NCI-H2081 (cell line): ENCODE measurements around the gene TRIP11.

ENCODE experiments used
- DNase-seq, 2 experiments: peaks; one replicate each; lab custom pipeline; 2025; lab: John Stamatoyannopoulos, UW

TRIP11 gene

DNA sequence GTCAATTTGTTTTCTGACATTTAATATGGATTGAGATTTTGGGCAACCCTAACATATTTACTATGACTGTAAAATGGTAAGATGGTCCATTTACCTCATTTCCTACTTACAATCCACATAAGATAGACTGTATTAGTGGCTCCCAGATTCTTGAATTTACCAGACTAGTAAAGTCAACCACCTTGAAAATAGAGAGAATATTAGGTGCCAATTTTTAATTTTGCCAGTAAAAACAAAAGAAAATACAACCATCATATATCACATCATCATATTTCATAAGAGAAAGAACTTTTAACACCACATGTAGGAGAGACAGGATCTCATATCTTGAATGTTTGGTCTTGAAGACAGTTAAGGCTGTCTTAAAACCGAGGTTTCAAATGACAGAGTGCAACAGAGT, 84.7 kb downstream of the TRIP11 start:
- DNase-seq, result no peak

DNA sequence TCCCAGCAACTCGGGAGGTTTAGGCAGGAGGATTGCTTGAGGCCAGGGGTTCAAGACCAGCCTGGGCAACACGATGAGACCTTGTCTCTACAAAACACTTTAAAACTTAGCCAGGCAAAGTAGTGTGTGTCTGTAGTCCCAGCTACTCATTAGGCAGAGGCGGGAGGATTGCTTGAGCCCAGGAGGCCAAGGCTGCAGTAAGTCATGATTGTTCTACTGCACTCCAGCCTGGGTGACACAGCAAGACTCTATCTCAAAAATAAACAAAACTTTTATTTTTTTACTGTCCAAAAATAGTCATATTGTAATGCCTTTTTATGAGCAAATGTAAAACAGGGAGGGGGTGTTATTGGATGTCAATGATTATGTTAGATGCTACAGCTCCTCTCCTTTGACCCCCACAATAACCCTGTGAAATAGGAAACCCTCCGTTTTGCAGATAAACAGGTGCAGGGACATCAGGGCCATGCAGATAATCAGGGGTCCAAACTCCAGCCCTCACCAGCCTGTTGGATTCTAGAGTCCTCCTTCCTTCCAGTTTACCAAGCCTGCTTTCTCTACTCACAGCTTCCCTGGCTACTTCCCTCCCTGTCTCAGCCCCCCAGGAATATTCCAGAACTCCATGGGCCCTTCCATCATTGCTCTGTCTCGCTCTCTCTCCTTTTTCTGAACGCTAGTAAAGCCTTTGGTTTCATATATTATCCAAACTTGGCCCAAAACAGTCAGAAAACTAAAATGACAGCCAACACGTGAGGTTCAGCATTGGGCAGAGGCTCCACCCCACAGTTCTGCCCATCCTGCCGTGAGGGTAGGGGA, 86.5 kb downstream of the TRIP11 start:
- no peak for DNase-seq

DNA sequence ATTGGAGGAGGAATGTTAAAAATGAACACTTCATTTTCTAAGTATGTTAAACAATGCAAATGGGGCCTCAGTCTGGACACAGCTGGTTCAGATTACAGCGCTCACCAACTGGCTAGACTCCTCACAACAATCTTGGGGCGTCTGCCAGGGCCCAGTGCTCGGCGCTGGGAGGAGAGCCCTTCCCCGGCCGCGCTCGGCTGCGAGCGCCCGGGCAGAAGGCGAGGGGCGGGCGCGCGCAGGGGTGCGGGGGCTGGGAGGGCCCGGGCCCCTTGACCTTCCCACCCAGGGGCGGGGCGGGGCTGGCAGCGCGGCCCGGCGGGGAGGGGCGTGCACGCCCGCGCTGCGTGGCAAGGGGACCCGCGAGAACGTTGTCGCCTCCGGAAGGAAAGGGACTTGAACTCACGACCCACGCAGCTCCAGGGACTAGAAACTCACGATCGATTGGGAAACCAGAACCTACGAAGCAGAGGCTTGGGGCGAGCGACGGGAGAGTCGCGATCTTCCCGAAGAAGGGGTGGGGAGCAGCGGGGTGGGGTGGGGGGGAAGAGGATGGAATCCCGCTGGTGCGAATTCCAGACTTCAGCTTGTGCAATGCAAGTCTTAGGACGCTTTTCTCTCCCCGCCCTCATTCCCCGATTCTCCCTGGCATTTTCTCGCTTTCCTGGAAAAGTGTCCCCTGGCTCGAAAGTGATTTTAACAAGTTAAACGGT, 92.2 kb downstream of the TRIP11 start, which contains the start of gene FBLN5:
Gene FBLN5, minus strand, starts transcription at position 220 of the 710 bp plus-strand sequence. CDS start 465 bp downstream, outside the sequence.
- no peak for DNase-seq

DNA sequence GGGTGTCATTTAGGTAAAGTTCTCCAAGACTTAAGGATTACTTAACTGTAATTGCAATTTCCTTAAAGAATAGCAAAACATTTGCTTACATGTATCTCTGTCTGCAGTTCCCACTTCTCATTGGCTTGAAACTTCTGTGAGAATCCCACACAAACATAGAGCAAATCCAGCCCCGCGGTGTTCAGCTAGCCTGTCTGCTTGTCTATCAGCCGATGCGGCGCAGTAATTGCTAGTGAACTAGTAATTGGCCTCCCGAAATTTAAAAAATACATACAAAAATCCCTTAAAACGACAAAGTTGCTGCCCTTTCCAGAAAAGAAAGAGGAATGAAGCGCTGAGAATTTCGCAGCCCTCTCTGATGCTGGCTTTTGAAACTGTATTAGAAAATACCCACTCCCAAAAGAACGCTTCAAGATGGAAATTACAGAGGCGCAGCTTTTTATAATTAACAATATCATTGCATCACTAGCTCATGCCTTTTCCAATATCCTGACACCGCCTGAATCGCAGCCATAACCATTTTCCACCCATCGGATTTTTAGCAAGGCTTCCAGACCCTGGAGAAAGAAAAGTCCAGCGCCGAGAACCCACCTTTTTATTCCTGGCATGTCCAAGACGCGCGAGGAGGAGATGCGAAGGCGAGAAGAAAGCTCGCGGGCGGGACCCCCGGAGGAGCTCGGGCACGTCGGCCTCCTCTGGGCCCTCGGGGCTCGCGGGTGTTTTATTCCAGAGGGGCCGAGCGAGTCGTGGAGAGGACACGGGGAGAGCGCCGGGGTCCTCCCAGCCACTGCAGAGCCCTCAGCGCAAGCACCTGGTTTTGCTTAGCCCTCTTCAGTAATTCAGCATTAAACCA, 93.0 kb downstream of the TRIP11 start:
- DNase-seq, result no peak

DNA sequence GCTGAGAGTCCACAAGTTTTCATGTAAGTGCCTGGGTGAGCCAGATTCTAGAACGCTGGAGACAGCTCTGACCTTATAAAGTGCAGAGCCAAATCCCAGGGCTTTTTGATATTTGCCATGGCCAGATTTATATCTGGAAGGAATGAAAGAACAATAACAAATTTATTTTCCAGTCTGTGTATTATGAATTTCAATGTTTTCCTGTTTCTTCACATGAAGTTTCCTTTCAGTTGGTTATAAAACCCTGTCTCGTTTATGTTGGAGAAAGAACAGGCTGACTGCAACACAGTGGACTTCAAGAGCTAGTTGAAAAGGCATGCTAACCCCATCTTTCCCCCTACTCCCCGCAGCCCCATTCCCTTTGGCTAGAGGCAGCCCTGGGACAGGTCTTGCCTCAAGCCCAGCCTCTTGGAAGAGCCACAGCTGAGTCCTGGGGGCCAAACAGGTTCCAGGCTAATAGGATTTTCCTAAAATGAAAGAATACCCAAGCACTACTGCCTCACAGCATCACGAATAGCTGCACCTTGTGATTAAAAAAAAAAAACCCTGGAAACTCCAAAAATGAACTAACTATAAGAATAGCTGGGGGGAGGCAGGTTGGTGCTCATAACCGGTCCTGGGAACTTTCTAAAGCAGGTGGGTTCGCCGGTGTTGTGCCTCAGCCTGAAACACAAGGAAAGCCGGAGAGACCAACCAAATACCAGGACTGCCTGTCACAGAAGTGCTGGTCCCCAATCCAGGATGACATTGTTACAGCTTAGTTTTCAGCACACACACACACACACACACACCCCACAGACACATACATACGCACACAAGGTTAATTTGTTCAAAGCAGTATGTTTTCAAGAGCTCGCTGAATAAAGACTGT, 93.9 kb downstream of the TRIP11 start:
- no peak for DNase-seq

DNA sequence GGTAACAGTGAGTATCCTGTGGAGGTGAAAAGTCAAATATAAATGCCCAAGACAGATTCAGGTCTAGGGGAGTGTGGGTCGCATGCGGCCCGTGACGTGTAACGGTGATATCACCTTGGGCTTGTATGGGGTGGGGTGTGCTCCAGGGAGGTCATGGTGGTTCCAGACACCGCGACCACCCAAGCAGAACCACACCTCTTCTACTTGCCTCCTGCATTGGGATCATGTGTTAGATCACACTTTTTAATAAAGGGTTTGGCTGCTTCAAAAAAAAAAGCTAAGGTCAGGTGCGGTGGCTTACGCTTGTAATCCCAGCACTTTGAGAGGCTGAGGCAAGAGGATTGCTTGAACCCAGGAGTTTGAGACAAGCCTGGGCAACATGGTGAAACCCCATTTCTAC, 96.9 kb downstream of the TRIP11 start:
- no peak for DNase-seq

DNA sequence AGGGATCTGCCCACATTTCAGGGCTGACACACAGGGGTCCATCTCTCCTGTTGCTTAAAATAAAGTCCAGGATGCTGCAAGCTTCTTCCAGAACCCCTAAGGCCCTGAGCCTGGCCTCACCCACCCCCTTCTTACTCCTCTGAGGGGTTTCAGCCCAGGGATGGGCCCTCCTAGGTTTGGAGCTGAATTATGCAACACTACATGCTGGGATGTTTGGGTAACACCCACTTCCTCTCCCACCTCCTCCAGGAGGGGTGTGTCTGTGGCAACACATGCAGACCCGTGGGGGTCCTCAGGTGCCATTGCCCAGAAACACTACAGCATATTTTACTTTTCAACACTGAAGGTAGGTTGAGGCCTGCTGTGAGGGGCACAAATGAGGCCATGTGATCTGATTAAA, 97.7 kb downstream of the TRIP11 start:
- DNase-seq, result no peak

DNA sequence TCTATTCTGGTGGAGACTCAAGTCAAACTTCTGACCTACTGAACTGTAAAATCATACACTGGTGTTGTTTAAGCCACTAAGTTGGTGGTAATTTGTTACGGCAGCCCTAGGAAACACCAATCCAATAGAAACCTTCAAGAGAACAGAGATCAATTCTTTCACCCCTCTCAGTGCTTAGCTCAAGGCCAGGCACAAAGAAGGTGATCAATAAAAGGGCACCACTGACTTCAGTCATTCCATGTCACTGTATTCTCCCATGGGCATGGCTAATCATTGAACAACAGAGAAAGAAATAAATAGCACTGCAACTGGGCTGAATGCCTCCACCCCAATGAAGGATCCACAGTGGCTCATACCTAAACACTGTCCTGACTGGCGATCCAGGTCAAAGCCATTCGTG, 99.7 kb downstream of the TRIP11 start:
- no peak for DNase-seq

DNA sequence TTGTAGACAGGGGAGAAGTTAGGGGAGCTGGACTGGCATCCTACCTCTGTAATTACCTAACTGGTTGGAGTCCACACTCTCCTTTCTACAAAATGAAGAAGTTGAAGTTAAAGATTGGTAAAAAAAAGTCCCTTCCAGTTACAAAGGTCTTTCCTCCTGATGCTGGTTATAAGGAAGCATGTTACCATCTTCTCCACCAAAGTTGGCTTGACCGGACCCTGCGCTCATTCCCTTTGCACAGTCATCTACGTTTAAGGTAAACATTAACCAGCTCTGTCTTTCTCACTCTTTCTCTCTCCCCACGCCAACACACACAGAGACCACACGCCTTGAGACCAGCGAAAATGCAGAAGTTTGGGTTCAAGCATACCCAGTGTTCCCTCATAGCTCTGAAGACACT, 104.3 kb downstream of the TRIP11 start:
- DNase-seq, result no peak

DNA sequence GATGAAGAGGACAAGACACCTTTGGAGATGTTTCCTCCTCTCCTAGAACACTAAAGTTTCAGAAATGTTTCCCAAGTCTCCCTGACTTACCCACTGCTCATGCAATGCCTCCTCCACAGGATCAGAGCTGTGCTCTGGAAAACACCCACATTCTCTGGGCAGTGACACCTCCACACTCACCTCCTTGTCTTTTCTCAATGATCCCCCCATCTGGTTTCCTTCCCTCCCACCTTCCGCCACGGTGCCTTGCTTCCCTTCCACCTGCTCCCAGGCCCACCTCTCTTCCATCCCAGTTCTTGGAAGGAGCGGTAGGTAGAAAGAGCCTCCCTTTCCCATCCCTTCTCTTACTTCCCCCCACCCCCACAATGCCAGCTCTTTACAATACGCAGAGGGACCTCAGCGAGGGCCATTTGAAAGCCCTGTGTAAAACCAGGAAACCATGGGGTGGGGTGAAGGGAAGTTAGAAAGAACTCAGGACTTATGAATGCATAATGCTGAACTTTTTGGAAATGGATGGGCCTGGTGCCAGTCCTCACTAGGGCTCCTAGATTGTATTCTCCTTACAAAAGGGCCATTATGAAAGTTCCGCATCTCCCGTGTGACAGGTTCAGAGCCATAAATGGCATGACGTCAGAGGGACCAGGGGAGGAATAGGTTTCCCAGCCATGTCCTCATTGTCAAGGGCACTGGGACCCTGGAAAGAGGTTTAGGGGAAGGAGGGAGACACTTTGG, 105.1 kb downstream of the TRIP11 start:
- no peak for DNase-seq

DNA sequence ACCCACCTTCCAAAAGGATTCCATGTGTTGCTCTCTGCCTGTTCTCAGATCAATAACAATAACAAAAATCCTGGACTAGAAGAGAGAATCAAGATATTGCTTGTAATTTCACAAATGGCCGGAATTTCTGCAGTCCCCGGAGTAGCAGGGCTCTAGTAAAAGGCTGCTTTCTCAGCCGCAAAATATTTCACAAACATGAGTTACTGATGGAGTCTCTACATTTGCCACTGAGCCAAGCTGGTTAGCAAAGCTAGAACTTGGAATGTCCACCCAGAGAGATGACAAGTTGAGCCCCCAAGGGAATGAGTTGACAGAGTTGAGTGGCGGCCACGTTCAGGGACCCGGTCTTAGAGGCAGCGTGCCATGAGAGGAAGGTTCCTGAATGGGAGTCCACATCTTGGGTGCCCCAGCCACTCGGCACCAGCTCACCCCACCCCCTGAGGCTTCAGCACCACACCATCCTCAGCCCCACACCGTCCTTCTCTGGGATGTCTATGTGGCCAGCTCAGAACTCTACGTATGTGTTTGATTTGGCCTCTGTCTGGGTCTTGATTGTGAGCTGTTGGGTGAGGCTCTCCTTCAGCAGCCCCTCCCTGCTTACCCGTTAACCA, 108.3 kb downstream of the TRIP11 start:
- DNase-seq, result no peak

DNA sequence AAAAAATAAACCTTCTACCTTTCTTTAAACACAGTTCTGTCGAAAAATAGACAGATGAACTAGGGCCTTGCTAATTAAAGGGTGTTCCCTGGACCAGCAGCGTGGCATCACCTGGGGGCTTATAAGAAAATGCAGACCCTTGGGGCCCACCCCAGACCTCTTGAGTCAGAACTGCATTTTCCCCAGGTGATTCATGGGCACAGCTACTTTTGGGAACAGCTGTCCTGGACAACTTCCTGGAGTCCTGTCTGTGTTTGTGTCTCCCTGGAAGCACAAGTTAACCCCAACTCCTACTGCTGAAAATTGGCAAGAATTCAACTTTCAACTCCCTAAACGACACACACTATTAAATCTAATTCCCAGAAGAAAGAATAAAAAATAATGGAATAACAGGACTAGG, 110.2 kb downstream of the TRIP11 start:
- no peak for DNase-seq

DNA sequence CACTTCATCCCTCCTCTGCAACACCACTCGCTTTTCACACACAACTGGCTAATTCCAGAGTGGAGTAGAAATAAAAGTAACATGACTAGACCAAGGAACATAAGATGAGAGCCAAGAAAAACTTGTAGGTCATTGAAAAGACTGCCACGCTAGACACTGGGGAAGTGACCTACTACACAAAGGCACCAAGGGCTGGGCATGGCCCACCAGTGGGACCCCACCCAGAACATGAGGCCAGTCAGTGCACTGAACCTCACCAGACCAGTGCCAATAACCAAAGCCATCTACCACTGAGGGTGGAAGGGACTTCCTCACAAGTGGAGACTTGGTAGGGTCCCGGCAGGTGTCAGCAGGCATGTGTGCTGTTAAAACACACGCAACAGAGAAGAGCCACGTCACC, 112.1 kb downstream of the TRIP11 start:
- no peak for DNase-seq

DNA sequence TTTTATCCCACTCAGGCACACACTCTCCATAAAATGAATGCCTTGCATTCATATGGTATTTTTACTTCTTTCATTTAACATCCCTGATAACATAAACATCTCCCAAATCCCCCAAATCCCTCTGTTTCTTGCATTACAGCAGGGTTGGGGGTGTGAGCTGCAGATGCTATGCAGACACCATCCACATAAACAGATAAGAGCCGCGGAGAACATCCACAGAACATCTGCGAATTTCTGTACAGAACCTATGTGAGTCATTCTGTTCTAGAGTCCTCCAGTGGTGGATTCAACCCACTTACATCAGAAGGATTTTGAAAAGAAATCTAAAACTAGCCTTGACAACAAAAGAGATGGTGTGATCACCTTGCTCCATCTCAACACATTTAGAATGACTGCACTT, 112.7 kb downstream of the TRIP11 start:
- no peak for DNase-seq

DNA sequence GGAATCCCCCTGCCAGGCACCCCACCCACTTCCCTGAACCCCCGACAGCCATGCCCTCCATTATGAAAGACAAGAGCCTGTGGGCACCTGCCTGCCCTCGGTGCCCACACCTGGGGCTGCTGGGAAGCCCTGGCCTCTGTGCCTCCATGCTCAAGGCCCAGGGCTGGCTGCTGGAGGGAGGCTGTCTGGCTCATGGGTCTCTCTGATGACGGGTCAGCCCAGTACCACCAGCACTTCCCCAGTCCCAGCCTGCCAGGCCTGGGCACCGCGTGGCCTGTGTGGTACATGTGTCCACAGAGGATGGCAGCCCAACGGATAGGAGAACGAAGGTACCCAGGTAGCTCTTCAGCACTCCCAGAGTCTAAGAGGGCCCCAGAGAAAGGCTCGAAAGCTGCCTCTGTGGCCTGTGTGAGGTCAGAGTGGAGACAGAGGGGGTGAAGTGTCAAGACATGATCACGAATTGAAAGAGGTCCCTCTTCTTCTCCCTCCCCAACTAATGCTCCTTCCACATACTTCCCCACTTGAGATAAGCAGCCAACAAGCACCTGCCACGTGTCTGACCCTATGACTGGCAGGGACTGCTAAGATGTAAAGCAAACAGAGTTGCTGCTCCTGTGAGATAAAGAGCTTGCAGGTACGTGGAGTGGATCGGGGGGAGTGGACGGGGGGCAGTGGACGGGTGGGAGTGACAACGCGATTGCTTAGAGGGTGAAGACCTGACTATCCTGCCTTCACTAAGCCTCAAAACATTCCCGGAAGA, 113.5 kb downstream of the TRIP11 start:
- DNase-seq, result no peak

DNA sequence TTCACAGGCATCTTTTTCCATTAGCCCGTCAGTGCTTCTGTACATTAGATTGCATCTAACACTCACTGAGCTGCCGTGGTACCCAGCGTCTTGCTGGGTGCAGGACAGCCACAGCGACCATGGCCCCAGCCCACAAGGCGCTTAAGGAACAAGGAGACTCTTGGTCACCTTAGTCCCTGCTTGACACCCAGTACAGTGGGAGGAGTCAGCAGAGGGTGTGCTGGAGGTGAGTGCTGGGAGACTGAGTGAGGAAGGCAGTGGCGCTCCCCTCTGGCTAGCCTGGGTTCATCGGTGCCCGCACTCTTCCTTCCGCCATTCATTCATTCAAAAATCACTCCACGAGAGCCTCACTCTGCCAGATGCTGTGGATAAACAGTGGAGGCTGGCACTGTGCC, 114.1 kb downstream of the TRIP11 start:
- no peak for DNase-seq

DNA sequence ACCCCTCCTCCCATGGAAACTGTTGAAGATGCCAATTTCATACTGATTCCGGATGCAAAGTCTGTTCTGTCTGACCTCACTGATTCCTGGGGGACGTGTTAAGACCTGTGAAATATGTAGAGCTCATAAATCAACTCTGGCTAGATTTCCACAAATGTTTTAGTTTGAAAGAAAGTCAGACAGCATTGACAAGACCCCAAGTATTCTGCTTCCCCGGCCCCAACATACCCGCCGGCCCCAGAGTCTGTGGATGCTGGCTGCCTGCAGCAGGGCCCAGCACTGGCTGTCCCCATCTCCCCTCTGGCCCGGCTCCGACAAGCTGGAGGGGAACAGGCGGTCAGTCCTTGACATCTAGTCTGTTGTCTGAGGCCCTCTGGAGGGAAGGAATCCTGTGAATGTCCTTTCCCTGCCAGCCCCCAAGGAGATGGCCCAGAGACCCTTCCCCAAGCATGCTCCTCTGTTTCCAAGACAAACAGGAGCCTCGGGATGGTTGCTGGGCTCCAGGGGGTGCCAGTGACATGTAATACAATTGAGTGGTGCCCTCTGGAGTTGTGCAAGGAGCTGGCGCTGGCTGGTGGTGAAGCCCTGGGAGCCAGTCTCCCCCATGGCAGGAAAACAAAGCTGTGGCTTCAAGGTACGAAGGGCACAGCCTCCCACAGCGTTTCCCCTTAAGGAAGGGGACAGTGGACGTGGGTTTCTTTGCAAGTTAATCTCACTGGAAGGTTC, 114.7 kb downstream of the TRIP11 start:
- no peak for DNase-seq

DNA sequence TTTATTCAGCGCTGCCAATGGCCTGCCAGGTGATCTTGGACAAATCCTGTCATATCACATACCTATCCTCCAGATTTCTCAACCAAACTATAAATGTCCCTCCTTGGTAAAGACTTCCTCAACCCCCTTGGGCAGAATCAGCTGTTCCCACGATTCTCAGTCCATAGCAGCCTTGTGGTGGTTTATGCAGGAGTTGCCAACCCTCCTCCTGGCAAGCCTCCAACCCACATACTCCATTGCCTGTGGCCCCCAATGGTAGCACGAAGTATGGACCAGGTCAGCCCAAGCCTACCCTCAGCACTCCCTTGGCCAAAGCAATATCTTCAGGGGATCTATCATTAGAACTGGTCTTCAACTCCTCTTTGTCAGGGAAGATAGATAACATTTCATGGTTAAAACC, 119.3 kb downstream of the TRIP11 start:
- DNase-seq, result no peak

DNA sequence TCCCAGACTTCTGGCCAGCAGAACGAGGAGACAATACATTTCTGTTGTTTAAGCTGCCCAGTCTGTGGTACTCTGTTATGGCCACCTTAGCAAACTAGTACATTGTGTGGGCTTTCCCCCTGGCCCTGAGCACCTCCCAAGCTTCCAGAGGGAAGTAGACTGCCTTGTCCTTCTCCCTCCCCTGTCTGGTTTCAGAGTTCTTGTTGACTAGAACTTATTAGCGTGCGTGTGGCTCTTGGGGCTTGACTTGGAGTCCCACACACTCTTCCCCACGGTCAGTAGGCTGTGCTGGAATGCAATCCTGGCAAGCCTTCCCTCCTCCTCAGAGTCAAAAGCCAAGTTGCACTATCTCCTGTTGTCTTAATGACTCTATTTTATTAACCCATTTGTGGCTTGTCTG, 120.0 kb downstream of the TRIP11 start:
- DNase-seq, result no peak
